Rectal smooth muscle tissue (tissue), 1 donor: ENCODE measurements around the gene CTAGE6.
"Not testable (repeated sequence)": the region's sequence is repeated elsewhere in the genome, so short reads cannot be mapped to it uniquely, and the experiment has no call there.

Experiments
- H3K27ac ChIP-seq: one replicate; pipeline ENCODE4 v1.7.0; 2013; ENCODE audit warnings: low read depth, low read length, inconsistent platforms
- H3K27me3 ChIP-seq: one replicate; pipeline ENCODE4 v1.7.0; 2013; ENCODE audit warnings: low read length; ENCODE audit not compliant: control insufficient read depth, insufficient read depth
- H3K36me3 ChIP-seq: one replicate; pipeline ENCODE4 v1.7.0; 2013; ENCODE audit warnings: low read length; ENCODE audit not compliant: control insufficient read depth, insufficient read depth
- H3K4me1 ChIP-seq: one replicate; pipeline ENCODE4 v1.7.0; 2013; ENCODE audit warnings: low read length; ENCODE audit not compliant: control insufficient read depth, insufficient read depth
- H3K4me3 ChIP-seq: one replicate; pipeline ENCODE4 v1.7.0; 2013; ENCODE audit warnings: low read length
- H3K9ac ChIP-seq: one replicate; pipeline ENCODE4 v1.7.0; 2013; ENCODE audit warnings: low read length

Gene CTAGE6

DNA sequence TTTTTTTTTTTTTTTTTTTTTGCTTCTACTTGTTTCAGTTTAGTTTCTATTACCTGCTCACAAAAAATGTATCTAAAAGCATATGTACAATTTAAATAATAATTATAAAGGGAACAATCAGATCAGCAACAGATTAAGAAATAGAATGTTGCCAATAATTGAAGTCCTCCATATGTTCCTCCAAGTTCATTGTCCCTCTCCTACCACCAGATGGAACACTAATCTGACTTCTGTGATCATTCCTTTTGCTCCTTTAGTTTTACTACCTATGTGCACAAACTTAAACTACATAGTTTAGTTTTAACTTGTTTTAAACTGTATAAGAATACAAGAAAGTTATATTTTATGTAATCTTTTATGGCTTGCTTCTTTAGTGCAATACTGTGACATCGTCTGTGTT lies 5.6 kb upstream of the CTAGE6 start:
- not testable (repeated sequence) for H3K9ac ChIP-seq, H3K36me3 ChIP-seq, H3K4me3 ChIP-seq, H3K27ac ChIP-seq, H3K27me3 ChIP-seq, H3K4me1 ChIP-seq

DNA sequence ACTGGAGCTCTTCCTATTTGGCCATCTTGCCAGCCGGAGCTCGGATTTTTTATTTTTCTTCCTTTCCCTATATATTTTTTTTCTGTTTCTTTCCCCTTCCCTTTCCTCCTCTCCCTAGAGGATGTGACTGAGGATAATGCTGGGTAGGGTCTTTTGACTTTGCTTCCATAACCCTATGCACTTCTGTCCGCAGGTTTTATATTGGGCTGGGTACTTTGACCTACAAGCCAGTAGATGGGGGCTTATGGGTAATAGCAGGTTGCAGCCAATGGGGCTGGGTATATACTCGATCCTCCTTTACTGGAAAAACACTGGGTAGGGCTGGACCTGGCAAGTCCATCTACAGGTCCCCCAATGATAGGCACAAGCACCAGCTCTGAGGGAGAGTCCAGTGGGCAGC lies 12.2 kb downstream of the CTAGE6 start:
- H3K9ac ChIP-seq, H3K36me3 ChIP-seq, H3K27ac ChIP-seq, H3K4me3 ChIP-seq, H3K4me1 ChIP-seq, H3K27me3 ChIP-seq: not testable (repeated sequence)

DNA sequence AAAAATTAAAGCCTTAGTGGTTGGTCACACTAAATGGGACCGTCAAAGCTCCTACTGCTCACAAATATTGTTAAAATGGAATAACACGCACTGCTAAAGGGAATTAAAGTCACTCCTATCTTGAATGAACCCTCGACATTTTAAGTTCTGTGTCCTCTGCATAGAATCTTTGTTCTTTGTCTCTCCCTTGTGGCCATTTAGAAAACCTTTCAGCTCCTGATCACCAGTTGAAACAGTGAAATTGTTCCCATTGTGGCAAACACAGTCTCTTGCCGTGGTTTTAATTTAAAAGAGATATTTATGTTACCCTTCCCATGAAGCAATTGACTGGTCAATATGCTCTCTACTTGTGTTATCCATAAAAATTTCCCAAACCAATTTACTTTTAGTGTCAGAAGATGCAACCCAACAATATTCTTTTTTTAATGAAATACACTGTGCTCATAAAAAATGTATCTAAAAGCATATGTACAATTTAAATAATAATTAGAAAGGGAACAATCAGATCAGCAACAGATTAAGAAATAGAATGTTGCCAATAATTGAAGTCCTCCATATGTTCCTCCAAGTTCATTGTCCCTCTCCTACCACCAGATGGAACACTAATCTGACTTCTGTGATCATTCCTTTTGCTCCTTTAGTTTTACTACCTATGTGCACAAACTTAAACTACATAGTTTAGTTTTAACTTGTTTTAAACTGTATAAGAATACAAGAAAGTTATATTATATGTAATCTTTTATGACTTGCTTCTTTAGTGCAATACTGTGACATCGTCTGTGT lies 20.3 kb downstream of the CTAGE6 start:
- H3K27ac ChIP-seq, H3K27me3 ChIP-seq, H3K4me3 ChIP-seq, H3K4me1 ChIP-seq, H3K36me3 ChIP-seq, H3K9ac ChIP-seq: not testable (repeated sequence)

DNA sequence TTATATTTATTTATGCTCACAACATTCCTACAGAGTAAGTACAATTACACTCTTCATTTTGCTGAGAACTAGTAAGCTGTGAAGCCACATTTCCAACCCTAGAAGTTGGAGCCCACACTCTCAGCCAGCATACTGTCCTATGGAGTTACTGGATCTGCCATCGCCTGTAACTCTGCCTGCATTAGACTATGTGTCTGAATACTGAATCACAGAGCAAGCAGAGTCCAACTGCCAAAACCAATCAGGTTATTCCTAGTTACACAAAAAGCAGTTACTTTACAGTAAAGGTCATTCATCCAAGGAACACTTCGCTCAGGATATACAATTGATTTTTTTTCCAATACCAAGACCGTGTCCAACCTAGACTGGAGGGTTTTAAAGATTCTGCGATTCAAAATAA lies 21.5 kb downstream of the CTAGE6 start:
- Histone ChIP-seq H3K27ac (no peak overlapping the region), H3K36me3 (no peaks in the 10 kb centered on the region)

DNA sequence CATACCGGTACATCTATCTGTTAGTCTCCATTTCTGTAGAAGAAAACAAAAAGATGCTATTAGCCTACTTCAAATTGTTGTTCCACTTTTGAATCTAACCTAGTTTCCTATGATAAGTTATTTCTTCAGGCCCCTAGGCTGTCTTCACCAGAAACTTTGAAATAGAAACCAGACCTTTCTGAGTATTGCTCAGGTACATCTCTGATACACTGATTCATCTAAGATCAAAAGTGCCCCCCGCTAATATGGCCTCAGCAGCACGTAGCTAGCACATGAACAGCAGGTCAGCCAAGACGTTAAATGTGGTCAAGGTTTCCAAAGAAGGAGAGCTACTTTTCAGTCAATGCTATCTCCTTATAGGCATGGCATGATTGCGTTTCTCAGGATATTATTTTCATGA lies 23.6 kb downstream of the CTAGE6 start:
- no peak overlapping the region for H3K4me3 ChIP-seq
- H3K27ac ChIP-seq, result no peak overlapping the region
- H3K9ac ChIP-seq, result no peak overlapping the region
- no peaks in the 10 kb centered on the region for H3K27me3 ChIP-seq
- H3K36me3 ChIP-seq, result no peaks in the 10 kb centered on the region
- no peaks in the 10 kb centered on the region for H3K4me1 ChIP-seq

More for the DNA sequence above, 21.5 kb downstream of the CTAGE6 start:
- H3K4me3 ChIP-seq, result no peak overlapping the region
- no peaks in the 10 kb centered on the region for H3K4me1 ChIP-seq
- no peak overlapping the region for H3K9ac ChIP-seq
- H3K27me3 ChIP-seq, result no peaks in the 10 kb centered on the region

DNA sequence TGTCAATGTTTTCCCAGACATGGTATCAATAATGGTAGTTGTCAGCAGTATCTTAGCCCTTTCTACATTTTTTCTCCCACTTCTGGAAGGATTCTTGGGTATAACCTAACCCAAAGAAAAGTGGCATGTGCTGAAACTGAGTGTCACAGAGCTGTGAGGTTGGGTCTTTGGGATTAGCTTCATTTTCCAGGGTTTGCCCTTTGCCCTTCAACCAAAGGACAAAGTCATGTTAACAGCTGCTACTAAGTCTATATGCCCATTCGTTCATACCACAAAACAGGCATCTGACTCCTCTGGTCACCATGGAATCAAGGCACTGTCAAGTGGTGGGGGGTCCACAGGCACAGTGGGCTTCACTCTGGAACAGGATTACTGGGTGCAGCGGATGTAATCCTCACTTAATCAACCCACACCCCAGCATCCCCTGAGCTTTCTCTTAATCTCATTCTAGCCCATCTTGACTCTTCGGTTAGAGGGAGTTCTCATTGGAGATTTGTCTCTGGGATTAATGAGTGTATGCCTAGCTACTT lies 29.1 kb downstream of the CTAGE6 start:
- H3K36me3 ChIP-seq, result no peaks in the 10 kb centered on the region
- no peak overlapping the region for H3K9ac ChIP-seq
- H3K4me1 ChIP-seq, result no peaks in the 10 kb centered on the region
- H3K27me3 ChIP-seq, result no peaks in the 10 kb centered on the region
- no peak overlapping the region for H3K27ac ChIP-seq
- H3K4me3 ChIP-seq, result no peak overlapping the region

DNA sequence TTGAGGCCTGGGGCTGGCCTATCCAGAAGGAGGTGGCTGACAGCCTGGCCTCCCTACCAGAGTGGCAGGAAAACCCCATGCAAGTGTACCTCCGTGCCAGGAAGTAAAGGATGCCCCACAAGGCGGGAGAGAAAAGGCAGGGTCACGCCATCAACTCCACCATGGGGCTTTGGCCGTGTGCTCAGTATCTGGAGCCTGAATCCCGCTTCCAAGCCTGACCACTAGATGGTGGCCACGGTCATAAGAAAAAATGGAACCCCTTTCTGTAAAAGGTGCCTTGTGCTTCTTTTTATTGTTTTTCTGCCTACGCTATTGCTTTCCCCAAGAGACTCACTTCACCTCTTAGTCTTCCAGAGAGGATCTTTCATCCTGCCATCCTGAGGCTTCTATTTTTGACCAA lies 29.9 kb downstream of the CTAGE6 start:
- not testable (repeated sequence) for H3K9ac ChIP-seq, H3K36me3 ChIP-seq, H3K4me3 ChIP-seq, H3K27ac ChIP-seq, H3K27me3 ChIP-seq, H3K4me1 ChIP-seq

DNA sequence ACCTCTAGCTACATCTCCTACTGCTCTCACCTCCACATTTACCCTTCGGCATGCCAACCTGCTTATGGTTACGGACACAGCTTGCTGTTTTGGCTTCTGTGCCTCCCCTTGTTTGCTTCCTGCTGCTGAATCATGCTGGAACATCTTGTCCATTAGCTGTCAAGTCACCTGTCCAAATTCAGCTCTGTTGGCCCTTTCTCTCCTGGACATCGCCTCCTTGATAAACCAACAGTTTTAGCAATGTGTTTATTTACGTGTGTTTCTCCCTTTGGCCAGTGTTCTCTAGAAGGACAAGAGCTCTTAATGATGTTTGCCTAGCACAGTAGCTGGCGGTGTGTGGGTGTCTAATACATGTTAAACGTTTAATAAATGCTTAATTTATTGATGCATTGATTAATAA lies 31.4 kb downstream of the CTAGE6 start:
- H3K27ac ChIP-seq, H3K36me3 ChIP-seq, H3K4me1 ChIP-seq, H3K27me3 ChIP-seq, H3K4me3 ChIP-seq, H3K9ac ChIP-seq: not testable (repeated sequence)

DNA sequence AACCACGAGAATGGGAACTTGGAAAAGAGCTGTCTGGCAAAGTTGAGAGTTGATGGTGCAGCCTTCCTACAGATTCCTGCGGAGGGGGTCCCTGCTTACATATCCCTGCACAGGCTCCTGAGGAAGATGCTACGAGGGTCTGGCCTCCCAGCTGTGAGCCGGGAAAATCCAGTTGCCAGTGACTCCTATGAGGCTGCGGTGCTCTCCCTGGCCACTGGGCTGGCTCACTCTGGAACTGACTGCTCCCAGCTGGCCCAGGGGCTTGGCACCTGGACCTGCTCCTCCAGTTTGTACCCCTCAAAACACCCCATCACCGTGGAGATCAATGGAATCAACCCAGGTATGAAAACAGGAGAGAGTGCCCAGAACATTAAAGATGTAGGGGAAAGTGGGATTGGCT lies 37.2 kb downstream of the CTAGE6 start:
- not testable (repeated sequence) for H3K9ac ChIP-seq, H3K36me3 ChIP-seq, H3K27ac ChIP-seq, H3K4me1 ChIP-seq, H3K27me3 ChIP-seq, H3K4me3 ChIP-seq

DNA sequence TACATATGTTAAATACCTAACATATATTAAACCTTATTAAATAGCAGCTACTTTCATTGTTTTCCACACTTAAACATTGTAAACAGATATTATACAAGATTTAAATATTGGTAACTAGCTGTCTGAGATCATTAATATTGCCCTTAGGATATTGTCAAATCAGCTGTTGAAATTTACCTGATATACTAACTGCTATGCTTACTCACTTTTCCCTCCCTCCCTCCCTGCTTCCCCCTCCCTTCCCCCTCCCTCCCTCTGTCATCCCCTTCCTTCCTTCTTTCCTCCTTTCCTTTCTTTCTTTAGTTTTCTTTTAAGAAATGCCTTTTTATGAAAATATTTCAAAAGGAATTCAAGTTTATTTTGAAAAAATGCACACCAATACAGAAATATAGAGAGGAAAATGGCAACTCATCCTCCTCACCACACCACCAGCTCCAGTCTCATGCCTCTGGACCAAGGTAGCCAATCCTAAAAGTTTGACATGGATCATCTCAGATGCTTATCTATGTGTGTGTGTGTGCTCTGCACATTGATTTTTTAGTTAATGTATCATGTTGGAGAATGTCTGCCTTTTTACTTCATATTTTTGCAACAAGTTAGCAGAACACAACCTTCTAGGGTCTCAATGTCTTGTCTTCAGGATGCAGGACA lies 41.8 kb downstream of the CTAGE6 start:
- not testable (repeated sequence) for H3K4me1 ChIP-seq, H3K27me3 ChIP-seq, H3K9ac ChIP-seq, H3K4me3 ChIP-seq, H3K36me3 ChIP-seq, H3K27ac ChIP-seq

DNA sequence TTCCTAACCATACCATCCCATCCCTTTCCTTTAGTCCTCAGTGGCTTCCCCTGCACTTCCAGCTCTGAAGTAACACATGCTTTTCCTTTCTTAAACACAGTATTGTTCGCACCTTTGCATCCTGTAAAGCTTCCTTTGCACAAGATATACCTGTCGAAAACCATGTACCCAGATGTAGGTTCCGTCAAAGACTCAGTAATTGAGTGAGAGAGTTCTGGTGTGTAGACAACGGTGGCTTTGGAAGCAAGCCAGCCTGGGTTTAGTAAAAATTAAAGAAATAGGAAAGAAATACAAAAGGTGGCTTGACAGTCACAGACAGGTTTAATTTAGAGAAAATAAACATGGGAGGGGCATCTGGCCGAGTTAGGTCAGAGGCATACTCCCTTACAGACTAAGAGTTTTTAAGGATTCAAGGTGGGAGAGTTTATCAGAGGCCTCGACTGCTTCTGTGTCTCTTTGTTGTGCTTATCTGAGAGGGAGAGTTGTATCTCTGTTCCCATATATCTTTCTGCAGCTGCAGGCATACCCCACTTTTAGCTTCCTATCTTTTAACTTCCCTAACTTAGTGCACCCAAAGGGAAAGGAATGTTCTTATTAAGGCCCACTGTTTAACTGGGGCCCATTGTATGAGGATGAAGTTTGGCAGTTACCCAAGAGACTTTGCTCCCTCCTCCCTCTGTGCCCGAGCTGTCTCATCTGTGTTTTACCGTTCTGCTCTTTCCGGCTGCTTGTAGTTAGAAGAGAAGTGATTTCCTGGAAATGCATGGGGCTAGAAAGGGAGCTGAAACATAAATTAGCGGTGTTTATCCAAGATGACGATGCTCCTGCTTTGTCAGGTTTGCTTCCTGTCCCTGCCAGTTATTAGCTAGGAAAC lies 42.7 kb downstream of the CTAGE6 start:
- not testable (repeated sequence) for H3K4me3 ChIP-seq, H3K27ac ChIP-seq, H3K27me3 ChIP-seq, H3K9ac ChIP-seq, H3K4me1 ChIP-seq, H3K36me3 ChIP-seq

DNA sequence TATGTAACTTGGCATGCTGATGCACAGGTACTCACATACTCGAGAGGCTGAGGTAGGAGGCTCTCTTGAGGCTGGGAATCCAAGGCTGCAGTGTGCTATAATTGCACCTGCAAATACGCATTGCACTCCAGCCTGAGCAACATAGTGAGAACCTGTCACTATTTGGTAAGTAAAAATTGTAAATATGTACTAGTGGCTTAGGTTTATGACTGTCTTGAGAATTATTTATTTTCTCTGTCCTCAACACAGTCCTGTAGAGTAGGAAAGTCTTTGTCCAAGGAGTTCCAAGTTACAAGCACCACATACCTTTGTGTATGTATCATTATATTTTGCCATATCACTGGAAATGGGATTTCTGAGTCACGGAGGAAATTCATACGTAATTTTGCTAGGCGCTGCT lies 45.1 kb downstream of the CTAGE6 start:
- not testable (repeated sequence) for H3K27me3 ChIP-seq, H3K9ac ChIP-seq, H3K27ac ChIP-seq, H3K36me3 ChIP-seq, H3K4me1 ChIP-seq, H3K4me3 ChIP-seq
